ENCODE results near the gene SAMD8.
A peak's percentile ranks its signal among the peaks of the same experiment; 100 is the strongest.

The SAMD8 gene

GRCh38 chr10:75111365-75111906 lies at the start of gene SAMD8:
Gene SAMD8 (plus strand): TSS chr10:75111656. CDS start chr10:75150529, 38,873 bp downstream.
- no peaks in the 10 kb centered on the region for H3K27me3 ChIP-seq (ENCODE audit: control insufficient read depth, insufficient read depth, low read length)
- peak within 1 kb of the TSS; percentile 97 for H3K4me3 ChIP-seq (ENCODE audit: low read depth, low read length)
- H3K9me3 ChIP-seq (ENCODE audit: control insufficient read depth, low read length): no peaks in the 10 kb centered on the region
- peak within 1 kb of the TSS; percentile 85 for H2AFZ ChIP-seq
- peaks cover 6% of the 10 kb centered on the region for H3K4me1 ChIP-seq
- peak within 1 kb of the TSS; percentile 54 for H3K9ac ChIP-seq
- no peaks in the 10 kb centered on the region for H3K36me3 ChIP-seq (ENCODE audit: control insufficient read depth, insufficient read depth, low read length)
- peak; percentile 64 for TF ChIP-seq CTCF (IDR thresholded peaks at IDR 0.05)
- H3K27ac ChIP-seq: peak within 1 kb of the TSS; percentile 94
- peak within 1 kb of the TSS; percentile 85 for H3K4me2 ChIP-seq (ENCODE audit: low read length)
- no peaks in the 10 kb centered on the region for H3K79me2 ChIP-seq

- no peak overlapping the region for H2AFZ ChIP-seq
- no peaks in the 10 kb centered on the region for H3K27me3 ChIP-seq (ENCODE audit: control insufficient read depth, insufficient read depth, low read length)
- H3K79me2 ChIP-seq: no peaks in the 10 kb centered on the region
- H3K9ac ChIP-seq: no peak overlapping the region
- no peak overlapping the region for H3K4me3 ChIP-seq (ENCODE audit: low read depth, low read length)
- TF ChIP-seq CTCF (IDR thresholded peaks at IDR 0.05): no peak
- no peaks in the 10 kb centered on the region for H3K36me3 ChIP-seq (ENCODE audit: control insufficient read depth, insufficient read depth, low read length)
- H3K4me2 ChIP-seq (ENCODE audit: low read length): no peak overlapping the region
- peaks cover 14% of the 10 kb centered on the region for H3K4me1 ChIP-seq
- no peaks in the 10 kb centered on the region for H3K9me3 ChIP-seq (ENCODE audit: control insufficient read depth, low read length)
- no peak overlapping the region for H3K27ac ChIP-seq
Measured at GRCh38 chr10:75061709-75062505, 49.5 kb upstream of the SAMD8 start.

- H3K27me3 ChIP-seq (ENCODE audit: control insufficient read depth, insufficient read depth, low read length): no peaks in the 10 kb centered on the region
- no peaks in the 10 kb centered on the region for H3K79me2 ChIP-seq
- no peak for TF ChIP-seq CTCF (IDR thresholded peaks at IDR 0.05)
- peak overlapping the region; percentile 31 for H3K27ac ChIP-seq
- H3K9me3 ChIP-seq (ENCODE audit: control insufficient read depth, low read length): no peaks in the 10 kb centered on the region
- H3K9ac ChIP-seq: no peak overlapping the region
- no peaks in the 10 kb centered on the region for H3K36me3 ChIP-seq (ENCODE audit: control insufficient read depth, insufficient read depth, low read length)
- H2AFZ ChIP-seq: peak overlapping the region; percentile 39
- no peak overlapping the region for H3K4me3 ChIP-seq (ENCODE audit: low read depth, low read length)
- H3K4me2 ChIP-seq (ENCODE audit: low read length): no peak overlapping the region
- peaks cover 14% of the 10 kb centered on the region for H3K4me1 ChIP-seq
Measured at GRCh38 chr10:75062506-75063299, 48.8 kb upstream of the SAMD8 start.

- Histone ChIP-seq H3K4me3 (ENCODE audit: low read depth, low read length) (no peak overlapping the region), H3K9me3 (ENCODE audit: control insufficient read depth, low read length) (no peaks in the 10 kb centered on the region), H2AFZ (peak overlapping the region; percentile 5), H3K27ac (peak overlapping the region; percentile 83), H3K79me2 (no peaks in the 10 kb centered on the region), H3K9ac (no peak overlapping the region), H3K4me2 (ENCODE audit: low read length) (peak overlapping the region; percentile 20), H3K4me1 (peaks cover 14% of the 10 kb centered on the region), H3K36me3 (ENCODE audit: control insufficient read depth, insufficient read depth, low read length) (no peaks in the 10 kb centered on the region), H3K27me3 (ENCODE audit: control insufficient read depth, insufficient read depth, low read length) (no peaks in the 10 kb centered on the region)
- no peak for TF ChIP-seq CTCF (IDR thresholded peaks at IDR 0.05)
Measured at GRCh38 chr10:75063461-75064230, 47.8 kb upstream of the SAMD8 start.

All from parathyroid adenoma (tissue), 2 donors.